Glutamatergic neuron (in vitro differentiated cells): ENCODE results near the gene MATCAP1. TPM values are rescaled to one million over a fixed set of nuclear protein-coding genes. Genes with fewer than 3 reads are reported as not detected.

ENCODE experiments used
- DNase-seq: peaks from one replicate; pipeline ENCODE4 v3.0.0; 2022
- H3K27ac Mint-ChIP-seq: one replicate; pipeline ENCODE4 v1.8.0; 2020; ENCODE audit warnings: mild to moderate bottlenecking, mixed read lengths, inconsistent platforms; ENCODE audit not compliant: unreplicated experiment
- H3K27me3 Mint-ChIP-seq: one replicate; pipeline ENCODE4 v1.8.0; 2020; ENCODE audit warnings: mild to moderate bottlenecking, moderate library complexity, mixed read lengths, inconsistent platforms; ENCODE audit not compliant: unreplicated experiment
- H3K36me3 Mint-ChIP-seq: one replicate; pipeline ENCODE4 v1.8.0; 2020; ENCODE audit warnings: mild to moderate bottlenecking, mixed read lengths, inconsistent platforms; ENCODE audit not compliant: unreplicated experiment
- H3K4me1 Mint-ChIP-seq: one replicate; pipeline ENCODE4 v1.8.0; 2020; ENCODE audit warnings: mild to moderate bottlenecking, low read depth, mixed read lengths, inconsistent platforms; ENCODE audit not compliant: unreplicated experiment
- H3K4me3 Mint-ChIP-seq: one replicate; pipeline ENCODE4 v1.8.0; 2020; ENCODE audit warnings: mild to moderate bottlenecking, mixed read lengths, inconsistent platforms; ENCODE audit not compliant: unreplicated experiment
- H3K9me3 Mint-ChIP-seq: one replicate; pipeline ENCODE4 v1.8.0; 2020; ENCODE audit warnings: mild to moderate bottlenecking, moderate library complexity, mixed read lengths, inconsistent platforms; ENCODE audit not compliant: unreplicated experiment
- CTCF ChIP-seq: fragments of 200-600 bp; sonication (generic); IDR thresholded peaks from one replicate; pipeline ENCODE4 v1.5.0; 2021; ENCODE audit not compliant: partially characterized antibody, unreplicated experiment
- total RNA-seq: library from RNA; stranded (reverse); fragmentation: NEBNext Ultra II Directional; extraction: Animal tissue kit (Norgen Biotek cat#: 25700); gene quantifications from one replicate; pipeline ENCODE4 v1.2.1, GENCODE V29; 2021; ENCODE audit not compliant: unreplicated experiment

Gene MATCAP1
- total RNA-seq, 1 donor from 2014 or later, result 197 TPM

GRCh38 chr16:67180166-67180565 is 3.6 kb downstream of the MATCAP1 start:
- Mint-ChIP-seq H3K9me3 (peaks cover 11% of the 10 kb centered on the region), H3K27me3 (peaks cover 14% of the 10 kb centered on the region), H3K4me1 (peaks cover 11% of the 10 kb centered on the region), H3K4me3 (no peak overlapping the region), H3K36me3 (peaks cover 5% of the 10 kb centered on the region), H3K27ac (no peak overlapping the region)
- DNase-seq, result no peak
- no peak for TF ChIP-seq CTCF

GRCh38 chr16:67179421-67180080 is 4.2 kb downstream of the MATCAP1 start:
- peaks cover 5% of the 10 kb centered on the region for H3K36me3 Mint-ChIP-seq
- H3K27ac Mint-ChIP-seq, result no peak overlapping the region
- no peak for TF ChIP-seq CTCF
- DNase-seq, result no peak
- peaks cover 14% of the 10 kb centered on the region for H3K27me3 Mint-ChIP-seq
- peaks cover 11% of the 10 kb centered on the region for H3K4me1 Mint-ChIP-seq
- H3K4me3 Mint-ChIP-seq, result no peak overlapping the region
- peaks cover 11% of the 10 kb centered on the region for H3K9me3 Mint-ChIP-seq

- Mint-ChIP-seq H3K27ac (no peak overlapping the region), H3K9me3 (peaks cover 12% of the 10 kb centered on the region), H3K27me3 (peaks cover 23% of the 10 kb centered on the region), H3K36me3 (peaks cover 5% of the 10 kb centered on the region), H3K4me3 (peak overlapping the region; percentile 76), H3K4me1 (peaks cover 14% of the 10 kb centered on the region)
- TF ChIP-seq CTCF, result no peak
- peak; percentile 73 for DNase-seq
These were observed 5.7 kb downstream of the MATCAP1 start for GRCh38 chr16:67177743-67178699.

GRCh38 chr16:67176662-67177061 is 7.1 kb downstream of the MATCAP1 start:
- H3K4me1 Mint-ChIP-seq, result peaks cover 14% of the 10 kb centered on the region
- no peak for TF ChIP-seq CTCF
- H3K27me3 Mint-ChIP-seq, result peaks cover 27% of the 10 kb centered on the region
- no peak overlapping the region for H3K27ac Mint-ChIP-seq
- DNase-seq, result no peak
- H3K4me3 Mint-ChIP-seq, result no peak overlapping the region
- H3K9me3 Mint-ChIP-seq, result peaks cover 14% of the 10 kb centered on the region
- peaks cover 5% of the 10 kb centered on the region for H3K36me3 Mint-ChIP-seq
